ENCODE results near the gene QRFPR. TPM values are rescaled to one million over a fixed set of nuclear protein-coding genes. Genes with fewer than 3 reads are reported as not detected.

Gene QRFPR
- total RNA-seq, 4 donors from 2014 or later: 0.82 TPM; not detected in 3

Small RNA genes within 50 kb of the gene (small RNA-seq; reads per million reads assigned to genes)
- gene RF00019: 0 reads per million in 4 donors

Other genes starting within 250 kb of the QRFPR start
- gene TNIP3, start 216.7 kb downstream of the QRFPR start, total RNA-seq: 1 to 10 TPM in 1 of 4 donors, under 1 TPM in 2, not detected in 1; 0.41 to 1.8 (median 0.79) TPM